Endothelial cell (in vitro differentiated cells): ENCODE results near the gene EIF4E3. TPM values are rescaled to one million over a fixed set of nuclear protein-coding genes. Genes with fewer than 3 reads are reported as not detected.

Experiments
- DNase-seq: peaks from one replicate; pipeline ENCODE4 v3.0.0; 2021; ENCODE audit warnings: low spot score
- H3K27ac Mint-ChIP-seq: one replicate; pipeline ENCODE4 v1.8.0; 2021; ENCODE audit warnings: mixed read lengths, inconsistent platforms; ENCODE audit not compliant: unreplicated experiment
- H3K27me3 Mint-ChIP-seq: one replicate; pipeline ENCODE4 v1.8.0; 2021; ENCODE audit warnings: mild to moderate bottlenecking, moderate library complexity, mixed read lengths, inconsistent platforms; ENCODE audit not compliant: unreplicated experiment
- H3K36me3 Mint-ChIP-seq: one replicate; pipeline ENCODE4 v1.8.0; 2021; ENCODE audit warnings: mild to moderate bottlenecking, low read depth, mixed read lengths, inconsistent platforms; ENCODE audit not compliant: unreplicated experiment
- H3K4me1 Mint-ChIP-seq: one replicate; pipeline ENCODE4 v1.8.0; 2021; ENCODE audit warnings: mild to moderate bottlenecking, mixed read lengths, inconsistent platforms; ENCODE audit not compliant: unreplicated experiment
- H3K4me3 Mint-ChIP-seq: one replicate; pipeline ENCODE4 v1.8.0; 2021; ENCODE audit warnings: mild to moderate bottlenecking, mixed read lengths, inconsistent platforms; ENCODE audit not compliant: unreplicated experiment
- H3K9me3 Mint-ChIP-seq: one replicate; pipeline ENCODE4 v1.8.0; 2021; ENCODE audit warnings: mixed read lengths, inconsistent platforms; ENCODE audit not compliant: unreplicated experiment
- CTCF ChIP-seq: fragments of 200-600 bp; sonication (generic); IDR thresholded peaks from one replicate; pipeline ENCODE4 v1.5.0; 2021; ENCODE audit warnings: antibody characterized with exemption; ENCODE audit not compliant: unreplicated experiment
- total RNA-seq: library from RNA; stranded (reverse); fragmentation: NEBNext Ultra II Directional; extraction: Animal tissue kit (Norgen Biotek cat#: 25700); gene quantifications from one replicate; pipeline ENCODE4 v1.2.1, GENCODE V29; 2021; ENCODE audit not compliant: unreplicated experiment

The EIF4E3 gene
- total RNA-seq, 1 donor from 2014 or later = 5.2 TPM

GRCh38 chr3:71724171-71724453, 1.1 kb downstream of the EIF4E3 start:
- Mint-ChIP-seq H3K4me1 (peaks cover 14% of the 10 kb centered on the region), H3K27me3 (peaks cover 28% of the 10 kb centered on the region), H3K4me3 (peak overlapping the region; percentile 88), H3K9me3 (no peaks in the 10 kb centered on the region), H3K27ac (no peak overlapping the region), H3K36me3 (peaks cover 11% of the 10 kb centered on the region)
- no peak for TF ChIP-seq CTCF
- no peak for DNase-seq

GRCh38 chr3:71723452-71724170, 1.6 kb downstream of the EIF4E3 start:
- Mint-ChIP-seq H3K27ac (no peak overlapping the region), H3K4me1 (peaks cover 14% of the 10 kb centered on the region), H3K27me3 (peaks cover 25% of the 10 kb centered on the region)

GRCh38 chr3:71722693-71723092, 2.5 kb downstream of the EIF4E3 start:
- Mint-ChIP-seq H3K36me3 (peaks cover 11% of the 10 kb centered on the region), H3K4me3 (no peak overlapping the region), H3K9me3 (no peaks in the 10 kb centered on the region), H3K4me1 (peaks cover 11% of the 10 kb centered on the region), H3K27me3 (peaks cover 23% of the 10 kb centered on the region), H3K27ac (no peak overlapping the region)
- TF ChIP-seq CTCF = no peak
- no peak for DNase-seq

More at GRCh38 chr3:71723452-71724170, 1.6 kb downstream of the EIF4E3 start:
- H3K36me3 Mint-ChIP-seq = peaks cover 11% of the 10 kb centered on the region
- DNase-seq = no peak
- no peak for TF ChIP-seq CTCF
- peak overlapping the region; percentile 88 for H3K4me3 Mint-ChIP-seq
- no peaks in the 10 kb centered on the region for H3K9me3 Mint-ChIP-seq

GRCh38 chr3:71721651-71722157, 3.5 kb downstream of the EIF4E3 start:
- H3K36me3 Mint-ChIP-seq = peaks cover 11% of the 10 kb centered on the region
- H3K4me1 Mint-ChIP-seq = peaks cover 11% of the 10 kb centered on the region
- no peak overlapping the region for H3K4me3 Mint-ChIP-seq
- H3K27me3 Mint-ChIP-seq = peaks cover 23% of the 10 kb centered on the region
- no peak overlapping the region for H3K27ac Mint-ChIP-seq
- DNase-seq = no peak
- no peaks in the 10 kb centered on the region for H3K9me3 Mint-ChIP-seq
- no peak for TF ChIP-seq CTCF

- no peak overlapping the region for H3K27ac Mint-ChIP-seq
- H3K4me3 Mint-ChIP-seq = no peak overlapping the region
- no peak for TF ChIP-seq CTCF
- DNase-seq = no peak
- no peaks in the 10 kb centered on the region for H3K9me3 Mint-ChIP-seq
- H3K36me3 Mint-ChIP-seq = peaks cover 11% of the 10 kb centered on the region
- peaks cover 10% of the 10 kb centered on the region for H3K4me1 Mint-ChIP-seq
- peaks cover 18% of the 10 kb centered on the region for H3K27me3 Mint-ChIP-seq
Observed at GRCh38 chr3:71721002-71721401, 4.2 kb downstream of the EIF4E3 start.
